ENCODE results near the gene PRUNE2.

The PRUNE2 gene

DNA sequence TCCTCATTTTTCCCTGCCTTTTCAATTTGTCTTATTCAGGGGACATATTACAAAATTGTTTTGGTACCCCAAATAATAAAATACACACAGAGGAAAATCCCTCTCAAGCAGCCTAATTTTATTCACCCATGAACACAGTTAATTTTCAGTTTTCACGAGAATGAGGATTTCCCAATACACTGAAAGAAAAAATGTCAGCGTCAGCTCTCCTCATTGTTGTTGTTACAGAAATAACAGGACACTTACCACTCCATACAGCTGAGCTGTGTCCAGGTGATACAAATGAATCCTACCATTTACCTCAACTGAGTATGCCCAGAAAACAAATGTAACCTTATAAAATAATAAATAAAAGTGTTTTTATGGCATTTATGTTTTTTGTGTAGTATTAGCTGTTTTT is 286.3 kb downstream of the PRUNE2 start:
- no peak for FAIRE-seq

DNA sequence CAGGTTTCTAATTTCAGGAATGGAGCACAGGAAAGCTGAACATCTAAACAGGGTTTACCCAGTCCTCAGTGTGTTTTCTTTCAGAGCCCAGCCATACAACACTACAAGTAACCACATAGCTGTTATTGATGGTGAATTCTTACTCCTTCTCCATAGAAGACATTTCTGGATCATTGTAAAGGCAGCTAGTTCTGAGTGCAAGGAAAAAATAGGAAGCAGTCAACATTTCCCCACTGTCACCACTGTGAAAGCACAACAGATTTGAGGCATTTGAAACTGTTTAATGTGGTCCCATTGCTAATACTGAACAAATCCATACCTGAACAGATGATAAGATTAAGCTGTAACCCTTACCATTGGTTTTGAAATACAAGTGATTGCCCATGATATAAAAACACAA is 286.7 kb downstream of the PRUNE2 start:
- FAIRE-seq: no peak

DNA sequence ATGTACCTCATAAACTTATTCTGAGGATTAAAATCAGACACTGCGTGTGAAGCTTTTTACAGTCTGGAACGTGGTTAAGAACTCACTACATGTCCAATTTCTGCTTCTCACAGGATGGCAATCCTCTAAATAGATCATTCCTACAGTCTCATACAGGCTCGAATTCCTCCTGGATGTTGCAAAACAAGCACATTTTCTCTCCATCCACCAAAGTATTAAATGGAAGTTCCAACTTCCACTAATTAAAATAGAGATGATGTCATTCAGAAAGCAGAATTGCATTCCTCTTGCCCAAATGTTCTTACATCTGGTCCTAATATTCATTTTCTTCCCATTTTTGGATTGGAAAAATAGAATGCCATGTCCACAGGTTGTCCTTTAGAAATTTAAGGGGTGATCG is 287.2 kb downstream of the PRUNE2 start:
- FAIRE-seq: no peak

DNA sequence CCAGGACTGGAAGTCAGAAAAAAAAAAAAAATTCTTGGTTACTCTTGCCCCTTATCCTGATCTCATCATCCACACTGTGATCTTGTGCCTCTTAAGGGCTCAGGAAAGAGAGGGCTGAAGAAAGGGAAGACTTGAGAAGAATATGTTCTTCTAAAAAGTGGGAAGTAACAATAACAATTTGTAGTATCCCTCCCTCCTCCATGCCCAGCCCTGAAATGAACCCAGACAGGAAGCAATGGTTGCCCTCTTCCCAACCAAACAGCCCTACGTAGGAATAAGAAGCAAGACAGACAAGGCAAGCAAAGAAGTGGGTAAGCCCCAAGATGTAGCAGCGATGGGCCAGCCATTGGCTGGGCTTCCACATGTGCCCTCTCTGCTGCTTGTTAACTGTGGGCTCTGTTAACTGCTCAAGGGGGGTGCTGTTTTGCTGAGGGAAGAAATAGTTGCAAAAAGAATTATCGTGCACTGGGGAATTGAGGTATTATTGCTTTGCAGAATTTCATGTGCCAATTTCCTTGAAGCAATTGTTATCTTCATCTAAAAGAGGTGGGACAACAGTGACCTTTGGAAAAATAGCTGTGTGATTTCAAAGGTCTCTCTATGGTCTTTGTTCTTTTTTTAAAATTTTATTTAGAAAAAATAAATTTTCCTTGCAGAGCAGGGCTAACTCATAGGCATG is 288.3 kb downstream of the PRUNE2 start:
- no peak for FAIRE-seq

DNA sequence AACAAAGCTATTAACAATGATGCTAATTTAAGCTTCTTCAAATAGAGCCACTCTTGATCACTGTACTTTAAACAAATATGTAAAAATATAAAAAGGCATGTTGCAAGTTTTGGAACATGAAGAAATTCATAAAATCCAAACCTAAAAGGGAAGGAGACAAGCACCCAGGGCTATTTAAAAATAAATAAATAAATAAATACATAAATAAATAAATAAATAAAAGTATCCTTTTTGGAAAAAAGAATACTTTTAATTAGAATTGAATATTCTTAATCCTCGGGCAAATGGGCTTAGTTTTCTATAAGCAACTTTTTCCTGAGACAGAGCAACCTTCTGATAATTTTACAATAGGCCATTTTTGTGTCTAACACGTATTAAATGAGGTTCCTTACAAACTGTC is 289.1 kb downstream of the PRUNE2 start:
- FAIRE-seq: peak; percentile 72

DNA sequence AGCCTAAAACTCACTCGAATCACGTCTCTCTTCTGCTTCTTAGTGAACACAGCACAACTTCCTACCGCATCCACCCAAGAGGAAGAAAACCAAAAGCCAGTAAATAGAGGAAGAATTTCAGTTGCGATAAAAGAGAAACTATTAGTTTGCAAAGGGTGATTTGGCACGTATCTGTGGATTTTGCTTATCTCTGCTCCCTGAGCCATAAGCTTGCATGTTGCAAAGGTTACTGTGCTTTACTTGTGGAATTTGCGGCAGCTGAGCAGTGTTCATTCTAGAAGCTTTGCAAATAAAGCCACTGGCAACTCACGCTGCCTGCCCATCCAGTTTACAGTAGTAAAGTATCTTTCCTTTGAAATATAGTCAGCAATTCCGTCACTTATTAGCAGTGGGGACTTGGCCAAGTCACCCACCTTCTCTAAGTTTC is 290.7 kb downstream of the PRUNE2 start:
- FAIRE-seq: no peak

DNA sequence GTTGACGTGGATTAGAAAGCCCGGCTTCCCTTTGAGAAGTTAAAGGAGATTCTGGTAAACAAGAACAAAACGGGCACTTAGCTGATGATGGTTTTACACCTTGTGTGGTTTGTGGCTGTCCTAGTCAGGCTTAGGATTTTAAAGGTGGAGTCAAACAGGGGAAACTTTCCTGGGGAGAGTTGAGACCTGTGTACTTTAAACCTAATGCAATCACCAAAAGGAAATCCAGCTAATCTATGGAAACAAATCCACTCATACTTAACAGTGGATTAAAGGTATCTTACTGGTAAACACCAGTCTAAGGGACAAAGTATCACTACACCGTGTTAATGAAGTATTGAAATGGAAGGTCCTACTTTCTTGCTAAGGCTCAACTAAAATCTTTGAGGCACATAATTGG is 291.9 kb downstream of the PRUNE2 start:
- no peak for FAIRE-seq

DNA sequence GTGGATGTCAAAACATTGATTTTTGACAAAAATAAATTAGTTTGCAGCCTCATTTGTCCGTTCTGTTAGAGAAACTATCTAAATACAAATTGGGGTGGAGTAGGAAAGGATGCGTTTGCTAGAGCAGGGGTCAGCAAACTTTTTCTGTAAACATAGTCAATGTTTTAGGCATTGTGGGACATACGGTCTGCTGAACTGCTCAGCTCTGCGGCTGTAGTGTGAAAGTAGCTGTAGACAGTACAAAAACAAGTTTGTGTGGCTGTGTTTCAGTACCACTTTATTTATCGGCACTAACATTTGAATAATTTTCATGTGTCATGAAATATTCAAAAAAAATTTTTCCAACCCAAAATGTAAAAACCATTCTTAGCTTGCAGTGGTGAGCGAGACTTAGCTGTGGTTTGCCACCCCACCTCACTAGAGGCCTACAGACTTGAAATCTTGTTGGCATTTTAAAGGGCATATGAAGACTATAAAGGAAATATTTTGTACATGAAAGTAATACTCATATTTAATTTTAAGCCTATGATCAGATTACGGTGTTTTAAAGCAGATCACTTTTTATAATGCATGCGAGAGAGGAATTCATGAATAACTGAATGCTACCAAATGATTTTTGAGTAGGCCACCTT is 292.6 kb downstream of the PRUNE2 start:
- FAIRE-seq: no peak

DNA sequence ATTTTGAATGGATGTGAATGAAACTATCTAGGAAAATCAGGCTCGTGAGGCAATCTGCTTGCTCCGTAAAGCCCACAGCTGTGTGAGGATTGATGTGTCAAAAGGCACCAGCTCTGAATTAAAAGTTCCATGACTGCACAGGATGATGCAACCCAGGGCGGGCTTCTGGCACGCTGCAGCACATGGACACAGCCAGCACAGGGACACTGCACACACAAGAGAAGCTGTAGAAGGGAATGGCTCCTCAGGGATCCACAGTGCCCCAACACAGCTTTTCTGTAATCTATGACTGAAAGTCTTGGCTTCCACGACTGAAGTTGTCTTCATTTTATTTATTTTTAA is 295.9 kb downstream of the PRUNE2 start:
- FAIRE-seq: no peak

DNA sequence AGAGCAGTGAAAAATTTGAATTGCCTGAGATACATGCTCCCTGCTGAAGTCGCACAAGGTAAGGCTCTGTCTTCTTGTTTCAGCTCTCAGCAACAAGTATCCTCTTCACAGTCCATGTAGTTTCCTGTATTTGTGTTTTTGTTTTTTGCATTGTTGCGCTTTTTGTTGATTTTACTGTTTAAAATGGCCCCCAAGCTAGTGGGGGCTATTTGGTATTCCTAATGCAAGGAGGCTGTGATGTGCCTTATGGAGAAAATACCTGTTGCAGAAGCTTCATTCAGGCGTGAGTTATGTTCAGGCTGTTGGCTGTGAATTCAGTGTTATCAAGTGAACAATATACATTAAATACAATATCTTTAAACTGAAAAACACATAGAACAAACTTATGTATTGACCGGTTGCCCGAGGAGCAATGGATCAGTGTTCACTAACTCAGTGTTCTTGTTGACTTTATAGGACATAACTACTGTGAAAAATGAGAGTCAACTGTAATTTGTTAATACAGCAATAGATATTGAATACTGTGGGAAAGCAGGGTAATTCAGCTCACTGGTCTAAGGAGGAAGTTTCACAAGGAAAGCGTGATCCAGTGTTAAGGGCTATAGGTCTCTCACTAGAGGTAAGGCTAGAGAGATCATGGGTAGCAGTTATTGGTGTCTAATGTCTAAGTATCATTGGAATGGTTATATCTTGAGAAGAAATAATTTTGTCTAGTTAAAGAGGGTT is 296.5 kb downstream of the PRUNE2 start:
- FAIRE-seq: no peak

DNA sequence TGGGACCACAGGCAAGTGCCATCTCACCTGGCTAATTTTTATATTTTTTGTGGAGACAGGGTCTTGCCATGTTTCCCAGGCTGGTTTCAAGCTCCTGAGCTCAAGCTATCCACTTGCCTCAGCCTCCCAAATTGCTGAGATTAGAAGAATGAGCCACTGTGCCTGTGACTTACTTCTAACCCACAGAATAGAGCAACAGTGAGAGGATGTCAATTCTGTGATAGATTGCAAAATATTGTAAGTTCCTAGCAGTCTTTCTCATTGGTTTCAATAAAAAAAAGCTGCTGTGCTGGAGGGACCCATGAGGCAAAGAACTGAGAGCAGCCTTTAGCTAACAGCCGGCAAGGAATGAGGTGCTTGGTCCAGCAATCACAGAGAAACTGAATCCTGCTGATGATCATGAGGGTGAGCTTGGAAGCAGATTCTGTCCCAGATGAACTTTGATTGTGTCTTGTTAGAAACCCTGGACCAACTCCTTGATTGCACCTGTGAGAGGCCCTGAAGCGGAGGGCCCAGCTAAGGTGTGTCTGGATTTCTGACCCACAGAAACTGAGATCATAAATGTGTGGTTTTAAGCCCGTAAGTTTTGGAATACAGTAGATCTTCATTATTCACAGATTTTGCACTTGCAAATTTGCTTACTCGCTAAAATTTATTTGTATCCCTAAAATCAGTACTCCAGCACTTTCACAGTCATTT is 297.2 kb downstream of the PRUNE2 start:
- FAIRE-seq: no peak

DNA sequence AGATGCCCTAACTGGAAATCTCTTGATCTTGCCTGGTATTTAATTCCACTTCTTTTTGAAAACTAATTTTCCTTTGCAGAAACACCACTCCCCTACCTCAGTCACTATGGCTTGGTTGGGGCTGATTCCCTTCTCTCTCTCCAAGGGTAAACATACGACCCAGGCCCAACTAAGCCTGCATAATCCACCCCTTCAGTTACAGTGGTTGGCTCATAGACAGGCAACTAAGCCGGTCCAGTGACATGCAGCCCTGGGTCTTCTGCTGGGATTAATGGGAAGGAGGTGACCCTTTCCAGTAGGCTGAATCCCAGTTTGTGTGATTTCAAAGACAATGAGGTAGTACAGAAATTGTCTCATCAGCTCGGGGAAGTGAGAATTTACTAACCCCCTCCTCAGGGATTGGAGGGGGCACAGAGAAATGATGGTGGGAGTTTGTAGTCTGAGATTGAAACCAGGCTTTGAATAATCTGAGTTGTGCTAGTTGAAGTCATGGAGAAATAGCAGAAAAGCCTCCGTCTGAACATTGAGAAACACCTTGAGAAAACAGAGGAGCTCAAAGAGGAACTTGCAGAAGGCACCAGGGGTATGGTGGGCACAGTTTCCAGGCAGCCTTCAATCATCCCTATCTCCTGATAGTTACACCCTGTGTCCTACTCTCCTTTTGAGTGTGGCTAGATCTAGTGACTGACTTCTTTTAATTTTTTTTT is 298.0 kb downstream of the PRUNE2 start:
- no peak for FAIRE-seq

DNA sequence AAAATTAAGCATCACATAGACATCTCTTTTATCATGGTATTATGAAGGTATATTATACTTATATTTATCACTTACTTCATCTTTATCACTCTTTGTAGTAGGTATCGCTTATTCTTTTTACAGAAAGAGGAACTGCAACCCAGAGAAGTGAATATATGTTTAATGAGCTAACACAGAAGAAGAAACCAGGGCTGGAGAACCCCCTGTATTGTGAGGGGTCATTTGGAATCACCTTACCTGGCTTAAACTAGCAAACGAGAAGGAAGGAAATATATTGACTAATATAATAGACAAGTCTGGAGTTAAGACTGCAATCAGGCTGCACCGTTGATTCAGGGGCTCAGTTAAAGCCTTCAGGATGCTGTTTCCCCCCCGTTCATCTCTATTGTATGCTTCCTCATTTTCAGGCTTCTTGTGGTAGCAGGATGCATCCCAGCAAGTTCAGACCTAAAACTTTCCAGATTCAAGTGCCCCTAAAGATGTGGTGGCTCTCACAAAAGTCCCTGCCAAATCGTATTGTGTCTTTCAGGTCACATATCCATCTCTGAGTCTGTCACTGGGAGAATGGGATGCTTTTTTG is 300.5 kb downstream of the PRUNE2 start:
- no peak for FAIRE-seq

DNA sequence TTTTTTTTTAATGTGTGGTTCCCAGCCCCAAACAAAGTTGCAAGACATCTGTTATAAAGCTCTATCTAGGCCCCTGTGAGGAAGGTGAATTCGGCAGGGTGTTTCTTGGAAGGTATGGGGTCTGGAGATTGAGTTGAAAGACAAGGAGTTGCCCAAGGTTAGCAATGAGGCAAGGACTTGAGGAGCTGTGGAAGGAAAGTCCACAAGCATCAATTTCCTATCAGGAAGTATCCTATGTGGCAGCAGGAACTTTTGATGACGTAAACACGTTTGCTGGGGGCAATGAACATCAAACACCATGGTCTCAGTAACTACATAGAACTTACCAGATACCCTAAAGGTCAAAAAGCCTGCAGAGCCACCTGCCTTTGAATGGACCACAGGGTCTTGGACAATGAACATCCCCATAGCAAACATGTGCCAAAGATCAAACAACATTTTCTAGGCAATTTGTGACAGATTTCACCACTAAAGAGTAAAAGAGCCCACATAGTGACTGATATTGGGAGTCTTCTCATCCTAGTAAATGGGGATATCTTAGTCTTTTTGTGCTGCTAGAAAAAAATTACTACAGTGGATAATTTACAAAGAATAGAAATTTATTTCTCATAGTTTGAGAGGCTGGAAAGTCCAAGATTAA is 301.9 kb downstream of the PRUNE2 start:
- FAIRE-seq: no peak

DNA sequence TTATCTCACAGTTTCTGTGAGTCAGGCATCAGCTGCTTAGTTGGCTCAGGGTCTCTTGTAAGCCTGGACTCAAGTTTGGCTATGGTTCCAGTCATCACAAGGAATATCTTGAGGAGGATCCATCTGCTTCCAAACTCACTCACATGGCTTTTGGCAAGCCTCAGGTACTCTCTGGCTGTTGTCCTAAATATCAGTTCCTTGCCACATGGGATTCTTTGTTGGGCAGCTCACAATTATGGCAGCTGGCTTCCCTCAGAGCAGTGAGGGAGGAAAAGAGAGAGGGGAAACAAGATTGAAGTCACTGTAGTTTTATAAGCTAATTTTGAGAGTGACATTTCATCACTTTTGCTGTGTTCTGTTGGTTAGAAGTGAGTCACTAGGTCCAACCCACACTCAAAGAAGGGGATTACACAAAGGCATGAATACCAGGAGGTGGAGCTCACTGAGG is 302.4 kb downstream of the PRUNE2 start:
- no peak for FAIRE-seq

DNA sequence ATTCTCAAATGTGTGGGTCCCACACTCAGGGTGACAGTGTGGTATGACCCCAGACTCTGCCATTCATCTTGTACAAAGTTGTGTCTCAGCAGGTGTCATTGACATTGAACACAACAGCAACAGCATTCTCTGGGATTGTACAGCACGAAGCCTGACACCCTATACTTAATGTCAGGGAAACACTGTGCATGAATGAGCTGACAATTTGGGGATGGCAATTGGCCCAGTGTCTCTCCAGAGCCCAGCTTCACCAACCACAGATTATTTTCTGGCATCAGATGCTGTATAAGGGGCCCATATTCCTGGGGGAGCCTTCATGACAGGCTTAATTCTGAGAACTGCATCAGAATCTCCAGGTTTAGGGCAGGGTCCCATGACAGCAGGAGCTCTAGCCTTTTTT is 303.7 kb downstream of the PRUNE2 start:
- no peak for FAIRE-seq

DNA sequence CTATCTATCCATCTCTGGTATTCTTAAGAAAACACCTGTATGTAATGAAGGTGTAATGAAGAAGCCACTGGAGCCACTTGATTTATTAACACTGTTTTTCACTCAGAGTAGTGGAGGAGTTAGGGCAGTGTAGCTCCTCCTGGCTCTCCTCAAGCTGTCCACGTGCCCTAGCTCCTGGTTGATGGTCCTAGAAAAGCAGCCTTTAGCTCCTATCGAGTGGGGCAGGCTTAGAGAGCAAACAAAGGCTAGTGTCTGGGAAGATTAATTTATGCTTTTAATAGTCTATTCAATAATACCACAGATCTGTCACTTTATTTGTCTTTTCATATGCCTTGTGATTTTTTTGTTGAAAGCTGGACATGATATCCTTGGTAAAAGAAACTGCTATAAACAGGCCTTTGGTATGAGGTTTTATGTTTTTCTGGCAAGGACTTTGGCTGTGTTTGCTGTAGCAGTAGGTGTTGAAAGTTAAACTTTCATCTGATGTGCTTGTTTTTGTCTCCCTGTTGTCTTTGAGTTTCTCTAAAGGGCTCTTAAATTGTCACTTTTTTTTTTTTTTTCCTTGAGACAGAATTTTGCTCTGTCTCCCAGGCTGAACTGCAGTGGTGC is 305.8 kb downstream of the PRUNE2 start:
- no peak for FAIRE-seq

DNA sequence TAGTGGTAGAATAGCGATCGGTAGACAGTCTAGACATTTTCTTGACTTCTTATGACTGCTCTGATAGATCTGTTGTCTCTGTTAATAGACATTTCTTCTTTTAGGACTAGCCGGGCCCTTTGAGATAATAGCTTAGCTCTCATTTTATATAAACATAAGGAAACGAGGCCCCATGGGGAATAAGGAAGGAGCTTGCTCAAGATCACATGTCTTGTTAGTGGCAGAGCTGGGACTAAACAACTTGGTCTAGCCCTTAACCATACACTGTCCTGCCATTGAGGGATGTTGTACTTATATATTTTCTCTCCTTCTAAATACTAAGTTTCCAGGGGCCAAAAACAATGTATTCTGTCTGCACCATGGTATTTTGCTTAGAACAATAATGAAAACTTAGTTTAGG is 306.9 kb downstream of the PRUNE2 start:
- no peak for FAIRE-seq

DNA sequence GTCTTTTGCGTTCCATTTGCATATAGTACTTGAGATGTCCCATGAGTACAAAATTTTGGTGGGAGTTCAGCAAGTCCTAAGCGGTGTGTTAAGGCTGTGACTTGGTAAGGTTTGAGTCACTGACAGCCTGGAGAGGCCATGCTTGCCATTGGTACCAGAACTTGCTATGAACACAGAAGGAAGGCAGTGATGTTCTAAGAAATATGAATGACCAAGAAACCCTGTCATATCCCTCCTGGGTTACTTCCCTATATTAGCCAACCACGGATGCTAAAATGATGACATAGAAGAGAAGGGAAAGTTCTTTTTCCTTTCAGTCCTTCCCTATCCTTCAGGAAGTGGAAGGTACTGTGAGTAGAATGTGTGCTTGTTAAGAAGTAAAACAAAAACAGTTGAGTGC is 310.3 kb downstream of the PRUNE2 start:
- no peak for FAIRE-seq

DNA sequence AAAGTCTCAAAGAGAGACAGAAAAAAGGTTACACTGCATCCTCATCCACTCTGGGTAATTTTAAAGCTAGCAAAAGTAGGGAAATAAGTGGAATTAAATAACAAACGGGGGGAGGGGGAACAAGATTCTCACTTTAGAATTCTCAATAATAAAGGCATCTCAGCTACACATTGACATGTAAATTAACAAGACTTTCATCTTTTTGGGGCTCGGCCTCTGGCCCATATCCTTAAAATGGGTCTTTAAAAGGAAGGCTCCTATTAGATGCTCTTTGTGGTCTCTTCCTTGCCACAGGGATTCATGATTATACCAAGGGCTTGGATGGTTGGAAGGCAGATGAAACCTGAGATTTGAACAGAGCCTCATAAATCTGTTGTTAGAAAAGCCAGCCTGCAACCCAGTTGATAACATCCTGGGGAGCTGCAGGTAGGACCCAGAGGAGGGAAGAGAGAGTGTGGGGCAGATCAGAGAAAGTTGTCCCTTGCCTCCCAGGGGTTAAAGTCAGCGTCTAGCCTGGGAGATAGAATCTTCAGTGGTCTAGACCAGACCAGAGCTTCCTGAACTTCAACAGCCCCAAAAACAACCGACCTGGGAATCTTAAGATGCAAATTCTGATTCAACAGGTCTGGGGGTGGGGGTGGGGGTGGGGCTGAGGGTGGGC is 311.0 kb downstream of the PRUNE2 start:
- no peak for FAIRE-seq

All from A204.1 (cell line).